Measurements from ENCODE around the gene UBTD2.

- TF ChIP-seq POLR2A (IDR thresholded peaks at IDR 0.05) (no peak), CTCF (IDR thresholded peaks at IDR 0.05) (no peak)
These were observed 2.2 kb downstream of the UBTD2 start for GRCh38 chr5:172281346-172281745.
